GM12865 (cell line): ENCODE data around the gene RETREG1.
"Not testable (repeated sequence)": the region's sequence is repeated elsewhere in the genome, so short reads cannot be mapped to it uniquely, and the experiment has no call there.

ENCODE experiments used
- DNase-seq: peaks from one replicate; pipeline ENCODE4 v3.0.0; 2010; ENCODE audit warnings: low read depth
- H3K4me3 ChIP-seq: 2 replicates; pipeline ENCODE4 v1.5.1; 2011; ENCODE audit warnings: mild to moderate bottlenecking, low read depth, low read length, control low read depth
- TF ChIP-seq, protein P1 (sequence below): IDR thresholded peaks from 2 replicates; pipeline ENCODE4 v1.5.1; 2011; ENCODE audit warnings: low read length, control low read depth, low read depth, inconsistent platforms; ENCODE audit not compliant: insufficient read depth; ENCODE audit errors: missing control alignments

Gene RETREG1

DNA sequence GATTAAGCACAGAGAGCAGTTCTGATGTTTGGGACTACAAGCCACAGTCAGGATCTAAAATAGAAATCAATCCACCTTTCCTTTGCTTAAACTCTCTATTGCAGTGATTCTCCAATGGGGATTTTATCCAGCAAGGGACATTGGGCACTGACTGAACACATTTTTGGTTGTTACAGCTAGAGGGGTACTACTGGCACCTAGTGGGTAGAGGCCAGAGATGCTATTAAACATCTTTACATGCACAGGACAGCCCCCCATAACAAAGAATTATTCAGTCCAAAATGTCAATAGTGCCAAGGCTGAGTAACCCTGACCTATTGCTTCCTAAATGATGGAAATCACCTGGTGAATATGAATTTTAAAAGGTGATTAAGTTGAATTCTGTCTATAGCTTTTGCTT lies 163.2 kb downstream of the RETREG1 start:
- TF ChIP-seq, protein P1, sequence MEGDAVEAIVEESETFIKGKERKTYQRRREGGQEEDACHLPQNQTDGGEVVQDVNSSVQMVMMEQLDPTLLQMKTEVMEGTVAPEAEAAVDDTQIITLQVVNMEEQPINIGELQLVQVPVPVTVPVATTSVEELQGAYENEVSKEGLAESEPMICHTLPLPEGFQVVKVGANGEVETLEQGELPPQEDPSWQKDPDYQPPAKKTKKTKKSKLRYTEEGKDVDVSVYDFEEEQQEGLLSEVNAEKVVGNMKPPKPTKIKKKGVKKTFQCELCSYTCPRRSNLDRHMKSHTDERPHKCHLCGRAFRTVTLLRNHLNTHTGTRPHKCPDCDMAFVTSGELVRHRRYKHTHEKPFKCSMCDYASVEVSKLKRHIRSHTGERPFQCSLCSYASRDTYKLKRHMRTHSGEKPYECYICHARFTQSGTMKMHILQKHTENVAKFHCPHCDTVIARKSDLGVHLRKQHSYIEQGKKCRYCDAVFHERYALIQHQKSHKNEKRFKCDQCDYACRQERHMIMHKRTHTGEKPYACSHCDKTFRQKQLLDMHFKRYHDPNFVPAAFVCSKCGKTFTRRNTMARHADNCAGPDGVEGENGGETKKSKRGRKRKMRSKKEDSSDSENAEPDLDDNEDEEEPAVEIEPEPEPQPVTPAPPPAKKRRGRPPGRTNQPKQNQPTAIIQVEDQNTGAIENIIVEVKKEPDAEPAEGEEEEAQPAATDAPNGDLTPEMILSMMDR, result no peak
- no peak for DNase-seq
- no peak overlapping the region for H3K4me3 ChIP-seq

DNA sequence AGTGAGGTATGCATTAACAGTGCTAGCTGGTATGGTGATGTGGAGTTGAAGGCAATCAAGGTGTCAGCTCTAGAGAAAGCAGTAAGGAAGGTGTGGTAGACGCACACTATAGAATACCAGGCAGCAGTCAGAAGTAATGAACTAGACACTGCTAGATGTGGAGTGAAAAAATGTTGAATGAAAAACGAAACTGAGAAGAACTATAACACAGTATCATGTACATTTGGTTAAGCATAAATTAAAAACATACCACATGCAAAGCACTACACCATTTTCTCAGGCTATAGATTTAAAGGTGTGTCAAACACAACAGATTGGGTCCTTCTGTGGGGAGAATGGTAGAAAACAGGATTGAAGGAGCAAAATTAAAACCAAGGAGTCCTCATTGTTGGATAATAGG lies 166.6 kb downstream of the RETREG1 start:
- no peak overlapping the region for H3K4me3 ChIP-seq
- TF ChIP-seq, protein P1, result no peak
- no peak for DNase-seq

DNA sequence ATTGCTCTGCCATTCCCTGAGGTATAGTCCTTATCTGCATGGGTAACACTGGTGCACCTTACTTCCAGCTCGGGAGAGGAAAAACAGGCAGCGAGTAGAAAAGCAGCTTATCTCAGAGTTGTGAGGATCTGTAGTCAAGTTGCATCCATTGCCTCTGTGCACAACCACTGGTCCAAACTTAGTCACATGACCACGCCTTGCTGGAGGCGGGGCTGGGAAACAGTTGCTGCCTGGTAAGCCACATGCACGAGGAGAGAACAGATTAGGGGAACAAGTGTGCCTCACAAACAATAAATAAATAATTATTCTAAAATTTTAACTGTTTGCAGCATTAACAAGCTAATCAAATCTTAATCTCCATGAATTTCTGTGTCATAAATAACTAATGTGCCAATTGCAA lies 169.8 kb downstream of the RETREG1 start:
- no peak overlapping the region for H3K4me3 ChIP-seq
- no peak for DNase-seq
- TF ChIP-seq, protein P1, result no peak

DNA sequence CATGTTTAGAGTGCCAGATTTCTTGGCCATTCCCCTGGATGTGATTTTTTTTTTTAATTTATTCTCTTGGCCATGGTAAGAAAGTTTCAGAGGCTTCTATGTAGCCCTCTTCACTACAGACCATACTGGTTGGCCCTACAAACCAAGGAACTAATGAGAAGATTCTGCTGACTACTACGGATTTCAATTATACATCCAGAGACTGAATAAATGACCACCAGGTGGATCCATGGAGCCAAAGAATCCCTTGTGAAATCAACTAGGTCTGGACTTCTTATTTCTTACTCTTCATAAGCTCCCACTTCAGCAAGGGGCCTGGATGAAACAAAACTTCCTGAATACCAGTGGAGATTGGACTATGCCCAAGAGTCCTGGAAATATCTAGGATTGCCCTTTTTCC lies 178.8 kb downstream of the RETREG1 start:
- no peak overlapping the region for H3K4me3 ChIP-seq
- no peak for DNase-seq
- TF ChIP-seq, protein P1, result no peak

DNA sequence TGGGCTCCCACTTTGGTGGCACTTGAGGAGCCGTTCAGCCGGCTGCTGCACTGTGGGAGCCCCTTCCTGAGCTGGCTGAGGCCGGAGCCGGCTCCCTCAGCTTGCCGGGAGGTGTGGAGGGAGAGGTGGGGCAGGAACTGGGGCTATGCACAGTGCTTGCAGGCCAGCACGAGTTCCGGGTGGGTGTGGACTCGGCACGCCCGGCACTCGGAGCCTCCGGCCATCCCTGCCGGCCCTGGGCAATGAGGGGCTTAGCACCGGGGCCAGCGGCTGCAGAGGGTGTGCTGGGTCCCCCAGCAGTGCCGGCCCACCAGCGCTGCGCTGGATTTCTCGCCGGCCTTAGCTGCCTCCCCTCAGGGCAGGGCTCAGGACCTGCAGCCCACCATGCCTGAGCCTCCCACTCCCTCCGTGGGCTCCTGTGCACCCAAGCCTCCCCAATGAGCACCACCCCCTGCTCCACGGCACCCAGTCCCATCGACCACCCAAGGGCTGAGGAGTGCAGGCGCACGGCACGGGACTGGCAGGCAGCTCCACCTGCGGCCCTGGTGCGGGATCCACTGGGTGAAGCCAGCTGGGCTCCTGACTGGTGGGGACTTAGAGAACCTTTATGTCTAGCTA lies 180.6 kb downstream of the RETREG1 start:
- not testable (repeated sequence) for DNase-seq, H3K4me3 ChIP-seq

DNA sequence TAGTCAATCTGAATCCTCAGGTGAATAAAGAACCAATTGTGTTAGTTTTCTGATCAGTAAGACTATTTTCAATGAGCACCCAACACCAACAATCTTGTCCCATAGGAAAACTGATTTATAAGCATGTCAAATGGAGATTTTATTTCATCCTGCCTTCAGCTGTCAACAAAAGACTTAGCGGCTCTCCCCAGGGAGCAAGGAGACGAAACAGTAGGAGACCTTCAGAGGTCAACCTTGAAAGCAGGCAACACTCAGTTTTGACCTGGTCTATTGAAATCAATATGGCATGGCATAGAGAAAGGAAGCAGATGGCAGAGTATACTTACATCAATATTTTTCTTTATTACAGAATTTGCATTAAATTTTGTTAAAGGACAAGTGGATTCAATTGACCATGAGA lies 185.3 kb downstream of the RETREG1 start:
- TF ChIP-seq, protein P1, result no peak
- no peak for DNase-seq
- no peak overlapping the region for H3K4me3 ChIP-seq

DNA sequence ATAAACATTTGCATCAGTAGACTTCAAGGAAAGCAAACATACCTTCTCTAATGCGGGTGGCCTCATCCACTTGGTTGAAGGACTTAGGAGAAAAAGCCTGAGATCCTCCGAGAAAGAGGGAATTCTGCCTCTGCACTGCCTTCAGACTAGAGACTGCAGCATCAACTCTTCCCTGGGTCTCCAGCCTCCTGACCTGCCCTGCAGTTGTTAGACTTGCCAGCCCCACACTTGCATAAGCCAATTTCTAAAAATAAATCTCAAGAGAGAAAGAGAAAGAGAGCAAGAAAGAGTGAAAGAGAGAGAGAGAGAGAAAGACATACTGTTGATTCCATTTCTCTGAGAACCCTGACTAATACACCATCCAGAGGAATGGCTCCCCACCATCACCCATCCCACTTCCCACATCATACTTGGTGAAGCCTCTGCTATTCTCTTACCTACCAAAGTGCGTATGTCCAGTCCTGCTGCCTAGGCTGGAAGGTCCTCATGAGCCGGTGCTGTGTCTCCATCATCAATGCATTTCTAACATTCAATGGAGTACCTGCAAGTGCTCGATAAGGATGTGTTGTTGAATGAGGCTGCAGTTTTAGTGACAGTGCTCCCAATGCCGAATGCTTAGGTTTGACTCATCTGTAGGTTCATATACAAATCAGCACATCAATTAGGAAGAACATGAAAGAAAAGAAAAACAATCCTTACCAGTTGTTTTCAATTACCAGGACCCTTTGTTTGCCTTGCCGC lies 186.3 kb downstream of the RETREG1 start:
- no peak for DNase-seq
- H3K4me3 ChIP-seq, result no peak overlapping the region
- TF ChIP-seq, protein P1, result no peak
